IMR-90 (cell line): Measurements from ENCODE around the gene SEC61A1. TPM values are rescaled to one million over a fixed set of nuclear protein-coding genes. Genes with fewer than 3 reads are reported as not detected.

Experiments used
- ATAC-seq: fragments of 200-7000 bp; cut with Tn5 transposase; 2 replicates; pipeline ENCODE4 v1.9.1; 2020; ENCODE audit warnings: low read depth, mild to moderate bottlenecking, moderate library complexity
- BruUV-seq: library from RNA; stranded (reverse); fragments of 400-500 nt; replicated peaks from 2 replicates; lab custom pipeline; 2021; lab: Mats Ljungman, UMichigan
- CTCF ChIA-PET: fragments of 300-600 bp; formaldehyde crosslinking; extraction: SDS; loops from one replicate; lab custom pipeline; 2021; ENCODE audit warnings: antibody characterized with exemption; lab: Yijun Ruan, JAX
- POLR2A ChIA-PET: fragments of 300-600 bp; sonication (Branson Sonifier 250); formaldehyde crosslinking; loops from one replicate; lab custom pipeline; 2022; ENCODE audit warnings: antibody characterized with exemption; ENCODE audit not compliant: unreplicated experiment; lab: Charles Lee
- DNase-seq: peaks from one replicate; pipeline ENCODE4 v3.0.0; 2013
- H2AFZ ChIP-seq: replicated peaks from 2 replicates; pipeline ENCODE3; 2013; ENCODE audit warnings: low read length, mild to moderate bottlenecking; ENCODE audit not compliant: poor library complexity
- H2AK5ac ChIP-seq: 2 replicates; pipeline ENCODE4 v1.6.1; 2013; ENCODE audit warnings: low read depth, low read length, inconsistent platforms
- H2AK9ac ChIP-seq: replicated peaks from 2 replicates; pipeline ENCODE3; 2013; ENCODE audit warnings: mild to moderate bottlenecking, low read depth, low read length, moderate library complexity; ENCODE audit not compliant: poor library complexity
- H2BK120ac ChIP-seq: 2 replicates; pipeline ENCODE4 v1.6.1; 2013; ENCODE audit warnings: low read depth, low read length, inconsistent platforms
- H2BK15ac ChIP-seq: 3 replicates; pipeline ENCODE4 v1.6.1; 2013; ENCODE audit warnings: low read depth, low read length, inconsistent platforms
- H2BK20ac ChIP-seq: 2 replicates; pipeline ENCODE4 v1.6.1; 2013; ENCODE audit warnings: low read depth, mild to moderate bottlenecking, inconsistent platforms, low read length, moderate library complexity
- H2BK5ac ChIP-seq: 2 replicates; pipeline ENCODE4 v1.6.1; 2013; ENCODE audit warnings: mild to moderate bottlenecking, low read depth, low read length, inconsistent platforms; ENCODE audit not compliant: poor library complexity, severe bottlenecking
- H3K14ac ChIP-seq: replicated peaks from 2 replicates; pipeline ENCODE4 v1.6.1; 2013; ENCODE audit warnings: low read depth, low read length, inconsistent platforms
- H3K18ac ChIP-seq: 2 replicates; pipeline ENCODE4 v1.6.1; 2013; ENCODE audit warnings: low read depth, low read length, control low read depth
- H3K23ac ChIP-seq: 2 replicates; pipeline ENCODE4 v1.6.1; 2013; ENCODE audit warnings: low read depth, low read length, inconsistent platforms
- H3K27ac ChIP-seq: 2 replicates; pipeline ENCODE4 v1.5.1; 2013; ENCODE audit warnings: mild to moderate bottlenecking, control low read depth, low read length; ENCODE audit not compliant: insufficient read depth
- H3K27me3 ChIP-seq: 2 replicates; pipeline ENCODE4 v1.6.1; 2013; ENCODE audit warnings: low read length; ENCODE audit not compliant: control insufficient read depth, insufficient read depth
- H3K36me3 ChIP-seq: 2 replicates; pipeline ENCODE4 v1.6.1; 2013; ENCODE audit warnings: low read length, mixed read lengths; ENCODE audit not compliant: control insufficient read depth, insufficient read depth
- H3K4ac ChIP-seq: 2 replicates; pipeline ENCODE4 v1.6.1; 2013; ENCODE audit warnings: low read depth, low read length, inconsistent platforms
- H3K4me1 ChIP-seq: 2 replicates; pipeline ENCODE4 v1.6.1; 2013; ENCODE audit warnings: low read length, mixed read lengths; ENCODE audit not compliant: control insufficient read depth, insufficient read depth
- H3K4me2 ChIP-seq: 2 replicates; pipeline ENCODE4 v1.6.1; 2013; ENCODE audit warnings: low read depth, mild to moderate bottlenecking, control low read depth, low read length, moderate library complexity
- H3K4me3 ChIP-seq: 2 replicates; pipeline ENCODE4 v1.5.1; 2013; ENCODE audit warnings: low read depth, mild to moderate bottlenecking, control low read depth, low read length, moderate library complexity; ENCODE audit not compliant: insufficient read depth
- H3K56ac ChIP-seq: 2 replicates; pipeline ENCODE4 v1.6.1; 2013; ENCODE audit warnings: low read length, inconsistent platforms; ENCODE audit not compliant: insufficient read depth; ENCODE audit errors: extremely low read depth
- H3K79me1 ChIP-seq, 2 experiments: 2 replicates each; pipeline ENCODE4 v1.6.1; 2013; ENCODE audit warnings: low read length in 2 of 2, inconsistent platforms in 1 of 2, low read depth in 1 of 2
- H3K9ac ChIP-seq: 2 replicates; pipeline ENCODE4 v1.6.1; 2013; ENCODE audit warnings: low read depth, low read length, control low read depth
- H3K9me1 ChIP-seq: 2 replicates; pipeline ENCODE4 v1.6.1; 2013; ENCODE audit warnings: low read length, inconsistent platforms; ENCODE audit not compliant: insufficient read depth
- H3K9me3 ChIP-seq: 2 replicates; pipeline ENCODE4 v1.6.1; 2013; ENCODE audit warnings: low read length; ENCODE audit not compliant: control insufficient read depth, insufficient read depth
- H4K20me1 ChIP-seq: 2 replicates; pipeline ENCODE4 v1.6.1; 2013; ENCODE audit warnings: low read length, inconsistent platforms; ENCODE audit not compliant: insufficient read depth
- H4K5ac ChIP-seq: 2 replicates; pipeline ENCODE4 v1.6.1; 2013; ENCODE audit warnings: mild to moderate bottlenecking, low read depth, low read length, control low read depth
- H4K8ac ChIP-seq, 2 experiments: 2 replicates each; pipeline ENCODE4 v1.6.1; 2013; ENCODE audit warnings: low read depth in 2 of 2, low read length in 2 of 2, control low read depth in 1 of 2, inconsistent platforms in 1 of 2
- H4K91ac ChIP-seq: 2 replicates; pipeline ENCODE4 v1.6.1; 2013; ENCODE audit warnings: low read depth, low read length, inconsistent platforms; ENCODE audit not compliant: insufficient read depth
- BHLHE40 ChIP-seq: fragments of 150-350 bp; IDR thresholded peaks from 2 replicates; pipeline ENCODE4 v1.6.1; 2016; ENCODE audit warnings: mild to moderate bottlenecking, low read depth, low read length
- CHD1 ChIP-seq: IDR thresholded peaks from 2 replicates; pipeline ENCODE4 v1.6.1; 2012; ENCODE audit warnings: low read depth, low read length, improper control_type of control experiment
- FOS ChIP-seq: fragments of 150-350 bp; IDR thresholded peaks from 2 replicates; pipeline ENCODE4 v1.6.1; 2016; ENCODE audit warnings: low read depth, low read length
- MAFK ChIP-seq: IDR thresholded peaks from 2 replicates; pipeline ENCODE4 v1.6.1; 2012; ENCODE audit warnings: low read depth, low read length, improper control_type of control experiment
- MXI1 ChIP-seq: IDR thresholded peaks from 2 replicates; pipeline ENCODE4 v1.6.1; 2012; ENCODE audit warnings: low read depth, mild to moderate bottlenecking, low read length, moderate library complexity, borderline replicate concordance
- POLR2A ChIP-seq: IDR thresholded peaks from 2 replicates; pipeline ENCODE4 v1.6.1; 2012; ENCODE audit warnings: mild to moderate bottlenecking, low read depth, low read length
- RAD21 ChIP-seq: IDR thresholded peaks from 2 replicates; pipeline ENCODE4 v1.6.1; 2012; ENCODE audit warnings: low read length, improper control_type of control experiment
- RCOR1 ChIP-seq: IDR thresholded peaks from 2 replicates; pipeline ENCODE4 v1.6.1; 2012; ENCODE audit warnings: mild to moderate bottlenecking, low read length, improper control_type of control experiment; ENCODE audit not compliant: insufficient replicate concordance
- RFX5 ChIP-seq: IDR thresholded peaks from 2 replicates; pipeline ENCODE4 v1.8.0; 2012; ENCODE audit warnings: low read depth, mild to moderate bottlenecking, low read length, moderate library complexity
- WGBS, 2 experiments: methylation state at CpG; one replicate each; pipeline versions ENCODE4 v1.1.5 to v1.1.7; 2013; ENCODE audit warnings: missing lambda C conversion rate in 2 of 2; ENCODE audit not compliant: insufficient read length in 1 of 2; ENCODE audit errors: extremely low coverage in 2 of 2; 5-methylcytosine and 5-hydroxymethylcytosine counted together
- dilution Hi-C: fragments of 300-500 bp; cut with HindIII; formaldehyde crosslinking; loops from one replicate; pipeline ENCODE4 v1.14.3; 2018; ENCODE audit warnings: low sequenced_read_pairs; ENCODE audit not compliant: unreplicated experiment
- in situ Hi-C: fragments of 300-500 bp; cut with MboI; formaldehyde crosslinking; loops from 3 replicates; pipeline ENCODE4 v1.14.3; 2019; ENCODE audit warnings: low sequenced_read_pairs, inconsistent platforms, mixed read lengths
- intact Hi-C: fragments of 100-400 bp; cut with micrococcal nuclease; formaldehyde crosslinking; loops from 2 replicates; pipeline ENCODE4 v1.10.0; 2022
- polyA plus RNA-seq, 3 experiments: library from polyadenylated mRNA; depleted of rRNA; stranded (reverse); fragments of >200 nt; gene quantifications; 2 replicates each; pipeline ENCODE4 v1.2.3, GENCODE V29; 2012; ENCODE audit warnings: low replicate concordance in 1 of 3
- total RNA-seq: library from RNA; depleted of rRNA; stranded (reverse); fragments of >200 nt; gene quantifications from 2 replicates; pipeline ENCODE4 v1.2.3, GENCODE V29; 2012
- TF ChIP-seq, protein P1 (sequence below): fragments of 150-350 bp; IDR thresholded peaks from 2 replicates; pipeline ENCODE4 v1.6.1; 2017; ENCODE audit warnings: mild to moderate bottlenecking, antibody characterized with exemption, low read length, low read depth

The SEC61A1 gene
- total and polyA plus RNA-seq, 2 of the 4 experiments (the other 2 are of a cell fraction), result 377 to 478 TPM

DNA sequence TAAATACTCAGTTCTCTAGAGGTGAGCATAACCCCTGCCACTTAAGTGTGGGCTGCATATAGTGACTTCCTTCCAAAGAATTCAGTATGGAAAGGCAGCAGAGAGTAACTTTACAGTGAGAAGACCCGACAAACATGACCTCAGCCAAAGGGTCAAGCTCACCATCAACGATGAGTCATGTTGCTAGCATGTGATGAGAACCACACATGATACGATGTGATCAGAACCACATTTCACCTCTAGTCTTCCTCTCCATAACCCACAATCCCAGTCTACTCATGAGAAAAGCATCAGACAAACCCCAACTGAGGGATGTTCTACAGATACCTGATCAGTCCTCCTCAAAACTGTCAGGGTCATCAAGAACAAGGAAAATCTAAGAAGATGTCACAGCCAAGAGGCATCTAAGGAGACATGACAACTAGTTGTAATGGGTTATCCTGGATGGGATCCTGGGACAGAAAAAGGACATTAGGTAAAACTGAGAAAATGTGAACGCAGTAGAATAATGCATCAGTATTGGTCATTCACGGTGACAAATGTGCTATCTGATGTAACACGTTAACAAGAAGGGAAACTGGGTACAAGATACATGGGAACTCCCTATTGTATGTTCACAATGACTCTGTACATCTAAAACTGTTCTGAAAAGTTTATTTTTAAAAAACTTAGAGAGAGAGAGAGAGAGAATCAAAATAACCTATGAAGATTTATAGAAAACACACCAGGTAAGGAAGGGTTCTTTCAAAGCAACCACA is 28.3 kb downstream of the SEC61A1 start (continued):
- TF ChIP-seq BHLHE40, result peak; percentile 72
- no peak for TF ChIP-seq MAFK

DNA sequence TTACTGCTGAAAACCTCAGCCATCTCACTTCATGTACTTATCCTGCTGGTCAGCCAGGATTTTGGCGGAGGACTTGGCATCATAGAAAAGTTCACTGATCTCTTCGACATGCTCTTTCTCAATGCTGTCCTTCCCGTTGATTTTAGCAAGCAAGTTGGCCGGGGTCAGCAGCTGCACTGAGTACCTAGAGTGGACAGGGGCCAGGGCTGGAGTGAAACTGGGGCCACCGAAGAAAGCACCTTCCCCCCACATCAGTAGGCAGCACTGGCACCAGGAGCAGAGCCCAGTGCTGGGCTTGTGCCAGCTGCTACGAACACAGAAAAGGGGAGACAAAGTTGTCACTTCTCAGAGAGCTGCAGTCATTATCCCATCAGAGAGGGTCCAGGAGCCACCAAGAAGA is 29.0 kb downstream of the SEC61A1 start:
- peaks cover 6% of the 10 kb centered on the region for H3K36me3 ChIP-seq
- ATAC-seq (no peak), DNase-seq (no peak)
- in situ Hi-C loops, result no loop called here
- ChIA-PET CTCF (interaction anchor here (1.8 kb wide), 1 partner anchor 14 kb away, joined by 6 read pairs; no protein-coding TSS in a partner anchor), POLR2A (no interaction called here)
- H4K91ac ChIP-seq, result peak overlapping the region; percentile 33; the same call in 1 of the 2 replicates
- H3K4me2 ChIP-seq, result no peak overlapping the region
- H3K9me3 ChIP-seq, result no peaks in the 10 kb centered on the region
- H2AFZ ChIP-seq, result peak overlapping the region; percentile 60
- dilution Hi-C loops, result no loop called here
- peak overlapping the region; percentile 1 for H2BK5ac ChIP-seq
- no peak overlapping the region for H3K18ac ChIP-seq
- no peak overlapping the region for H3K27ac ChIP-seq
- no peak overlapping the region for H4K5ac ChIP-seq
- no peak overlapping the region for H3K9ac ChIP-seq
- H3K56ac ChIP-seq, result no peak overlapping the region
- H3K4me1 ChIP-seq, result peaks cover 32% of the 10 kb centered on the region
- H4K20me1 ChIP-seq, result peaks cover 22% of the 10 kb centered on the region
- no peak overlapping the region for H3K4me3 ChIP-seq
- H3K27me3 ChIP-seq, result no peaks in the 10 kb centered on the region
- peaks cover 0 to 46% of the 10 kb centered on the region in 2 experiments; a peak in 2 of 4 replicates for H3K79me1 ChIP-seq
- no peak overlapping the region for H3K23ac ChIP-seq
- peak overlapping the region; percentile 62 for H2BK120ac ChIP-seq
- intact Hi-C loops, result no loop called here
- peak overlapping the region; percentile 21 for H2AK9ac ChIP-seq
- H2BK15ac ChIP-seq, result peak overlapping the region; percentile 72; the same call in 1 of the 3 replicates
- BruUV-seq, result no TSS peak
- H2BK20ac ChIP-seq, result peak overlapping the region; percentile 68
- 0 out of 2 replicates have a peak overlapping the region, but pooled peaks have one; percentile 36 for H3K14ac ChIP-seq
- peak overlapping the region; percentile 66 for H3K4ac ChIP-seq
- WGBS, 2 experiments, result 86% methylated on average over 3 of the region's 6 CpGs; no CpG with 5 or more reads in 1 of the 2 experiments
- no peak overlapping the region; a peak in 2 of 4 replicates for H4K8ac ChIP-seq
- peak overlapping the region; percentile 76 for H2AK5ac ChIP-seq
- H3K9me1 ChIP-seq, result peaks cover 35% of the 10 kb centered on the region
- TF ChIP-seq, protein P1, sequence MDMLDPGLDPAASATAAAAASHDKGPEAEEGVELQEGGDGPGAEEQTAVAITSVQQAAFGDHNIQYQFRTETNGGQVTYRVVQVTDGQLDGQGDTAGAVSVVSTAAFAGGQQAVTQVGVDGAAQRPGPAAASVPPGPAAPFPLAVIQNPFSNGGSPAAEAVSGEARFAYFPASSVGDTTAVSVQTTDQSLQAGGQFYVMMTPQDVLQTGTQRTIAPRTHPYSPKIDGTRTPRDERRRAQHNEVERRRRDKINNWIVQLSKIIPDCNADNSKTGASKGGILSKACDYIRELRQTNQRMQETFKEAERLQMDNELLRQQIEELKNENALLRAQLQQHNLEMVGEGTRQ, result no peak
- TF ChIP-seq RFX5, result no peak
- TF ChIP-seq MXI1, result no peak
- TF ChIP-seq RCOR1, result no peak
- TF ChIP-seq POLR2A, result no peak
- TF ChIP-seq BHLHE40, result no peak
- no peak for TF ChIP-seq FOS
- no peak for TF ChIP-seq RAD21
- no peak for TF ChIP-seq CHD1
